Lower leg skin (tissue), 4 donors: Measurements from ENCODE around the gene TAGAP. TPM values are rescaled to one million over a fixed set of nuclear protein-coding genes. Genes with fewer than 3 reads are reported as not detected.

ENCODE experiments used
- DNase-seq, 2 donors: peaks; one replicate each; pipeline ENCODE4 v3.0.0-alpha.2; 2019; ENCODE audit warnings: low spot score in 2 of 2
- H3K4me3 ChIP-seq: fragments of 200-600 bp; sonication (generic); 2 replicates; pipeline ENCODE4 v1.5.1; 2017; ENCODE audit warnings: mild to moderate bottlenecking, low read depth; ENCODE audit not compliant: poor library complexity, severe bottlenecking
- CTCF ChIP-seq, 3 donors: fragments of 450-650 bp; IDR thresholded peaks; one replicate each; pipeline ENCODE4 v1.5.1; 2016; ENCODE audit warnings: antibody characterized with exemption in 3 of 3, mild to moderate bottlenecking in 3 of 3, moderate library complexity in 2 of 3
- POLR2A ChIP-seq, 2 donors: fragments of 450-650 bp; IDR thresholded peaks; one replicate each; pipeline ENCODE4 v1.6.1; 2016 to 2017; ENCODE audit warnings: antibody characterized with exemption in 2 of 2, mild to moderate bottlenecking in 1 of 2, moderate library complexity in 1 of 2
- WGBS, 2 donors: methylation state at CpG; one replicate each; pipeline ENCODE4 v1.1.5; 2018; 5-methylcytosine and 5-hydroxymethylcytosine counted together
- intact Hi-C: fragments of 100-400 bp; cut with DNase I; formaldehyde crosslinking; loops from one replicate; pipeline ENCODE4 v1.15.0; 2023; ENCODE audit warnings: low total_unique reads
- total RNA-seq, 4 donors: library from RNA; depleted of rRNA; stranded (reverse); fragments of >200 nt; gene quantifications; one replicate each; pipeline ENCODE4 v1.1.0, GENCODE V29; 2016

TAGAP gene
- total RNA-seq, 4 donors from 2014 or later: 1.1 to 2.7 (median 1.9) TPM

GRCh38 chr6:159074876-159075275 is 30.1 kb upstream of the TAGAP start:
- peak in 1 of 2 donors; percentile 3 for DNase-seq
- intact Hi-C loops: no loop called here
- no peak overlapping the region for H3K4me3 ChIP-seq
- 69 to 74% methylated on average over 2 of the region's 2 CpGs for WGBS, 2 donors
- no peak for TF ChIP-seq CTCF (IDR thresholded peaks at IDR 0.05)
- TF ChIP-seq POLR2A (IDR thresholded peaks at IDR 0.05): no peak

GRCh38 chr6:159074120-159074684 is 29.4 kb upstream of the TAGAP start:
- WGBS, 2 donors: 46 to 53% methylated on average over 3 of the region's 3 CpGs
- TF ChIP-seq CTCF (IDR thresholded peaks at IDR 0.05): no peak
- no peak for TF ChIP-seq POLR2A (IDR thresholded peaks at IDR 0.05)
- H3K4me3 ChIP-seq: no peak overlapping the region
- intact Hi-C loops: no loop called here
- DNase-seq: peak in 1 of 2 donors; percentile 12

- 86 to 88% methylated on average over 7 of the region's 7 CpGs for WGBS, 2 donors
- peak in 1 of 2 donors; percentile 3 for DNase-seq
- TF ChIP-seq CTCF (IDR thresholded peaks at IDR 0.05) (no peak), POLR2A (IDR thresholded peaks at IDR 0.05) (no peak)
- H3K4me3 ChIP-seq: no peak overlapping the region
- intact Hi-C loops: no loop called here
These were observed 27.3 kb upstream of the TAGAP start for GRCh38 chr6:159071843-159072769.

- TF ChIP-seq POLR2A (IDR thresholded peaks at IDR 0.05) (no peak), CTCF (IDR thresholded peaks at IDR 0.05) (no peak)
- intact Hi-C loops: no loop called here
- no peak overlapping the region for H3K4me3 ChIP-seq
- 49 to 54% methylated on average over 17 of the region's 17 CpGs for WGBS, 2 donors
- DNase-seq: no peak
These were observed 24.2 kb upstream of the TAGAP start for GRCh38 chr6:159068904-159069578.

- H3K4me3 ChIP-seq: no peak overlapping the region
- 72 to 84% methylated on average over 12 of the region's 12 CpGs for WGBS, 2 donors
- no peak for DNase-seq
- intact Hi-C loops: no loop called here
- TF ChIP-seq POLR2A (IDR thresholded peaks at IDR 0.05) (no peak), CTCF (IDR thresholded peaks at IDR 0.05) (no peak)
These were observed 22.5 kb upstream of the TAGAP start for GRCh38 chr6:159067334-159067733.
